Gastroesophageal sphincter (tissue), 3 donors: ENCODE data around the gene NIPBL.

Experiments used
- CTCF ChIP-seq, 4 experiments: fragments of 200-600 bp in 2 of 4; fragments of 450-650 bp in 2 of 4; sonication (generic) in 1 of 4; IDR thresholded peaks; one replicate each; pipeline ENCODE4 v1.5.1; 2017 to 2019; ENCODE audit warnings: antibody characterized with exemption in 4 of 4, mild to moderate bottlenecking in 2 of 4, moderate library complexity in 2 of 4
- EP300 ChIP-seq: sonication (generic); formaldehyde crosslinking; IDR thresholded peaks from one replicate; pipeline ENCODE4 v1.6.1; 2017; ENCODE audit warnings: antibody characterized with exemption, mild to moderate bottlenecking
- POLR2A ChIP-seq, 2 donors: fragments of 450-650 bp; IDR thresholded peaks; one replicate each; pipeline ENCODE4 v1.6.1; 2017; ENCODE audit warnings: antibody characterized with exemption in 2 of 2, mild to moderate bottlenecking in 2 of 2, moderate library complexity in 1 of 2
- POLR2AphosphoS5 ChIP-seq: sonication (generic); formaldehyde crosslinking; IDR thresholded peaks from one replicate; pipeline ENCODE4 v1.6.1; 2017; ENCODE audit warnings: antibody characterized with exemption

- TF ChIP-seq CTCF (IDR thresholded peaks at IDR 0.05) (no peak), POLR2AphosphoS5 (no peak), POLR2A (IDR thresholded peaks at IDR 0.05) (no peak), EP300 (no peak)
Measured at GRCh38 chr5:36836831-36837230, 39.7 kb upstream of the NIPBL start.
